ENCODE data around the gene ANXA2R.

The ANXA2R gene

GRCh38 chr5:43066799-43067741 is 27.0 kb upstream of the ANXA2R start (continued):
- TF ChIP-seq CREB5 (CRISPR knock-in tag; IDR thresholded peaks at IDR 0.05; ENCODE audit: low read depth) = no peak
- TF ChIP-seq ESRRG (CRISPR knock-in tag; IDR thresholded peaks at IDR 0.05) = no peak
- no peak for TF ChIP-seq OSR1 (CRISPR knock-in tag; IDR thresholded peaks at IDR 0.05)
- no peak for TF ChIP-seq TCF4 (CRISPR knock-in tag; IDR thresholded peaks at IDR 0.05; ENCODE audit: borderline replicate concordance)
- no peak for TF ChIP-seq ZNF8 (CRISPR knock-in tag; IDR thresholded peaks at IDR 0.05)
- TF ChIP-seq ZFP3 (CRISPR knock-in tag; IDR thresholded peaks at IDR 0.05) = no peak
- TF ChIP-seq, protein P1, sequence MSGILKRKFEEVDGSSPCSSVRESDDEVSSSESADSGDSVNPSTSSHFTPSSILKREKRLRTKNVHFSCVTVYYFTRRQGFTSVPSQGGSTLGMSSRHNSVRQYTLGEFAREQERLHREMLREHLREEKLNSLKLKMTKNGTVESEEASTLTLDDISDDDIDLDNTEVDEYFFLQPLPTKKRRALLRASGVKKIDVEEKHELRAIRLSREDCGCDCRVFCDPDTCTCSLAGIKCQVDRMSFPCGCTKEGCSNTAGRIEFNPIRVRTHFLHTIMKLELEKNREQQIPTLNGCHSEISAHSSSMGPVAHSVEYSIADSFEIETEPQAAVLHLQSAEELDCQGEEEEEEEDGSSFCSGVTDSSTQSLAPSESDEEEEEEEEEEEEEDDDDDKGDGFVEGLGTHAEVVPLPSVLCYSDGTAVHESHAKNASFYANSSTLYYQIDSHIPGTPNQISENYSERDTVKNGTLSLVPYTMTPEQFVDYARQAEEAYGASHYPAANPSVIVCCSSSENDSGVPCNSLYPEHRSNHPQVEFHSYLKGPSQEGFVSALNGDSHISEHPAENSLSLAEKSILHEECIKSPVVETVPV (CRISPR knock-in tag; IDR thresholded peaks at IDR 0.05) = no peak

- TF ChIP-seq TOX (CRISPR knock-in tag; IDR thresholded peaks at IDR 0.05; ENCODE audit: borderline replicate concordance) (no peak), GLIS3 (CRISPR knock-in tag; IDR thresholded peaks at IDR 0.05) (no peak), PPARA (CRISPR knock-in tag; IDR thresholded peaks at IDR 0.05; ENCODE audit: borderline replicate concordance) (no peak), PATZ1 (CRISPR knock-in tag; IDR thresholded peaks at IDR 0.05; ENCODE audit: borderline replicate concordance) (no peak)
- ATAC-seq = peak; percentile 62
Measured at GRCh38 chr5:43065948-43066798, 26.1 kb upstream of the ANXA2R start.

GRCh38 chr5:43065387-43065947 is 25.3 kb upstream of the ANXA2R start:
- ATAC-seq = no peak; the same call in 2 of the 3 replicates
- TF ChIP-seq BACH2 (CRISPR knock-in tag; IDR thresholded peaks at IDR 0.05; ENCODE audit: borderline replicate concordance) (no peak), TOX (CRISPR knock-in tag; IDR thresholded peaks at IDR 0.05; ENCODE audit: borderline replicate concordance) (no peak), ZNF8 (CRISPR knock-in tag; IDR thresholded peaks at IDR 0.05) (peak; percentile 16; the same call in 1 of the 2 replicates), ZFP30 (CRISPR knock-in tag; IDR thresholded peaks at IDR 0.05) (no peak)

DNA sequence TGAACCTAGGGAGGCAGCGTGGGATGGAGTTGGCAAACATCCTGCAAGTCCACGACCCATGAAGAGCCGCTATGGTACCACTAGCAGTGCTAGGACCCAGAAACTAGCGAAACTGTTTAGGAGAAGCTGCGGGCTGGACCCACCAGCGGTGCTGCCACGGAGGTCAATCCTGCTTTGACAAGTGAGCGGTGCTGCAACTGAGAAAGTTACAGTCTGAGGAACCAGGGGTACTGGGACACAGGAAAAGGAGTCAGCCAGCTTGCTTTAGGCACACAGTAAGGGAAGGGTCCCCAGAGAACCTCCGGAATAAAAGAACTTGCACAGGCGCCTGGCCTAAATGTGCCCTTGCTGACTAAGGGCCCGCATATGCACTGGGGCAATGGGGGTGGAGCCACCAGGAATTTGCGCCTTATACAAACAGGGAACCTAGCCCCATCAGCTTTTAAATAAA is 23.6 kb upstream of the ANXA2R start:
- ATAC-seq = no peak
- TF ChIP-seq PPARA (CRISPR knock-in tag; IDR thresholded peaks at IDR 0.05; ENCODE audit: borderline replicate concordance) (no peak), ZNF565 (CRISPR knock-in tag; conservative IDR thresholded peaks at IDR 0.05; ENCODE audit: low read depth) (no peak), BACH2 (CRISPR knock-in tag; IDR thresholded peaks at IDR 0.05; ENCODE audit: borderline replicate concordance) (no peak), ESRRG (CRISPR knock-in tag; IDR thresholded peaks at IDR 0.05) (no peak), ZFP3 (CRISPR knock-in tag; IDR thresholded peaks at IDR 0.05) (no peak), ARNTL (CRISPR knock-in tag; IDR thresholded peaks at IDR 0.05; ENCODE audit: borderline replicate concordance, low read depth) (no peak), SNAI2 (CRISPR knock-in tag; IDR thresholded peaks at IDR 0.05) (no peak), ZFP30 (CRISPR knock-in tag; IDR thresholded peaks at IDR 0.05) (no peak), TCF4 (CRISPR knock-in tag; IDR thresholded peaks at IDR 0.05; ENCODE audit: borderline replicate concordance) (no peak), GLIS3 (CRISPR knock-in tag; IDR thresholded peaks at IDR 0.05) (no peak), TOX (CRISPR knock-in tag; IDR thresholded peaks at IDR 0.05; ENCODE audit: borderline replicate concordance) (no peak), PATZ1 (CRISPR knock-in tag; IDR thresholded peaks at IDR 0.05; ENCODE audit: borderline replicate concordance) (no peak), OSR1 (CRISPR knock-in tag; IDR thresholded peaks at IDR 0.05) (no peak), ZNF70 (CRISPR knock-in tag; IDR thresholded peaks at IDR 0.05) (no peak)
- TF ChIP-seq, protein P2, sequence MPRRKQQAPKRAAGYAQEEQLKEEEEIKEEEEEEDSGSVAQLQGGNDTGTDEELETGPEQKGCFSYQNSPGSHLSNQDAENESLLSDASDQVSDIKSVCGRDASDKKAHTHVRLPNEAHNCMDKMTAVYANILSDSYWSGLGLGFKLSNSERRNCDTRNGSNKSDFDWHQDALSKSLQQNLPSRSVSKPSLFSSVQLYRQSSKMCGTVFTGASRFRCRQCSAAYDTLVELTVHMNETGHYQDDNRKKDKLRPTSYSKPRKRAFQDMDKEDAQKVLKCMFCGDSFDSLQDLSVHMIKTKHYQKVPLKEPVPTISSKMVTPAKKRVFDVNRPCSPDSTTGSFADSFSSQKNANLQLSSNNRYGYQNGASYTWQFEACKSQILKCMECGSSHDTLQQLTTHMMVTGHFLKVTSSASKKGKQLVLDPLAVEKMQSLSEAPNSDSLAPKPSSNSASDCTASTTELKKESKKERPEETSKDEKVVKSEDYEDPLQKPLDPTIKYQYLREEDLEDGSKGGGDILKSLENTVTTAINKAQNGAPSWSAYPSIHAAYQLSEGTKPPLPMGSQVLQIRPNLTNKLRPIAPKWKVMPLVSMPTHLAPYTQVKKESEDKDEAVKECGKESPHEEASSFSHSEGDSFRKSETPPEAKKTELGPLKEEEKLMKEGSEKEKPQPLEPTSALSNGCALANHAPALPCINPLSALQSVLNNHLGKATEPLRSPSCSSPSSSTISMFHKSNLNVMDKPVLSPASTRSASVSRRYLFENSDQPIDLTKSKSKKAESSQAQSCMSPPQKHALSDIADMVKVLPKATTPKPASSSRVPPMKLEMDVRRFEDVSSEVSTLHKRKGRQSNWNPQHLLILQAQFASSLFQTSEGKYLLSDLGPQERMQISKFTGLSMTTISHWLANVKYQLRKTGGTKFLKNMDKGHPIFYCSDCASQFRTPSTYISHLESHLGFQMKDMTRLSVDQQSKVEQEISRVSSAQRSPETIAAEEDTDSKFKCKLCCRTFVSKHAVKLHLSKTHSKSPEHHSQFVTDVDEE (CRISPR knock-in tag; IDR thresholded peaks at IDR 0.05) = no peak
- TF ChIP-seq, protein P3, sequence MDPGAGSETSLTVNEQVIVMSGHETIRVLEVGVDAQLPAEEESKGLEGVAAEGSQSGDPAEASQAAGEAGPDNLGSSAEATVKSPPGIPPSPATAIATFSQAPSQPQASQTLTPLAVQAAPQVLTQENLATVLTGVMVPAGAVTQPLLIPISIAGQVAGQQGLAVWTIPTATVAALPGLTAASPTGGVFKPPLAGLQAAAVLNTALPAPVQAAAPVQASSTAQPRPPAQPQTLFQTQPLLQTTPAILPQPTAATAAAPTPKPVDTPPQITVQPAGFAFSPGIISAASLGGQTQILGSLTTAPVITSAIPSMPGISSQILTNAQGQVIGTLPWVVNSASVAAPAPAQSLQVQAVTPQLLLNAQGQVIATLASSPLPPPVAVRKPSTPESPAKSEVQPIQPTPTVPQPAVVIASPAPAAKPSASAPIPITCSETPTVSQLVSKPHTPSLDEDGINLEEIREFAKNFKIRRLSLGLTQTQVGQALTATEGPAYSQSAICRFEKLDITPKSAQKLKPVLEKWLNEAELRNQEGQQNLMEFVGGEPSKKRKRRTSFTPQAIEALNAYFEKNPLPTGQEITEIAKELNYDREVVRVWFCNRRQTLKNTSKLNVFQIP (CRISPR knock-in tag; IDR thresholded peaks at IDR 0.05; ENCODE audit: borderline replicate concordance, low read depth) = no peak
